HG03558 (cell line): Measurements from ENCODE around the gene PTMA.
"Not testable (repeated sequence)": the region's sequence is repeated elsewhere in the genome, so short reads cannot be mapped to it uniquely, and the experiment has no call there.

ENCODE experiments used
- ATAC-seq: cut with Tn5 transposase; IDR thresholded peaks from one replicate; pipeline ENCODE4 v1.9.1; 2021; ENCODE audit warnings: moderate number of reproducible peaks; ENCODE audit not compliant: unreplicated experiment; ENCODE audit errors: extremely low read depth

Gene PTMA

DNA sequence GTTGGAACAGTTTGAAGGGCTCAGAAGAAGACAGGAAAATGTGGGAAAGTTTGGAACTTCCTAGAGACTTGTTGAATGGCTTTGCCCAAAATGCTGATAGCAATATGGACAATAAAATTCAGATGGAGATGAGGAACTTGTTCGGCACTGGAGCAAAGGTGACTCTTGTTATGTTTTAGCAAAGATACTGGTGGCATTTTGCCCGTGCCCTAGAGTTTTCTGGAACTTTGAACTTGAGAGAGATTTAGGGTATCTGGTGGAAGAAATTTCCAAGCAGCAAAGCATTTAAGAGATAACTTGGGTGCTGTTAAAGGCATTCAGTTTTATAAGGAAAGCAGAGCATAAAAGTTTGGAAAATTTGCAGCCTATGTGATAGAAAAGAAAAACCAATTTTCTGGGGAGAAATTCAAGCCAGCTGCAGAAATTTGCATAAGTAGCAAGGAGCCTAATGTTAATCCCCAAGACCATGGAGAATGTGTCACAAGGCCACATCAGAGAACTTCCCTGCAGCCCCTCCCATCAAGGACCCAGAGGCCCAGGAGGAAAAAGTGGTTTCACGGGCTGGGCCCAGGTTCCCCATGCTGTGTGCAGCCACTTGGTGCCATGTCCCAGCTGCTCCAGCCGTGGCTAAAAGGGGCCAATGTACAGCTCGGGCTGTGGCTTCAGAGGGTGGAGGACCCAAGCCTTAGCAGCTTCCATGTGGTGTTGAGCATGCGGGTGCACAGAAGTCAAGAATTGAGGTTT lies 40.0 kb downstream of the PTMA start:
- ATAC-seq, result not testable (repeated sequence)

DNA sequence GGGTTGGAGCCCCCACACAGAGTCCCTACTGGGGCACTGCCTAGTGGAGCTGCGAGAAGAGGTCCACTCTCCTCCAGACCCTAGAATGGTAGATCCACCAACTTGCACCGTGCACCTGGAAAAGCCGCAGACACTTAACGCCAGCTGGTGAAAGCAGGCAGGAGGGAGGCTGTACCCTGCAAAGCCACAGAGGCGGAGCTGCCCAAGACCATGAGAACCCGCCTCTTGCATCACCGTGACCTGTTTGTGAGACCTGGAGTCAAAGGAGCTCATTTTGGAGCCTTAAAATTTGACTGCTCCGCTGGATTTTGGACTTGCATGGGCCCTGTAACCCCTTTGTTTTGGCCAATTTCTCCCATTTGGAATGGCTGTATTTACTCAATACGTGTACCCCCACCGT lies 40.7 kb downstream of the PTMA start:
- ATAC-seq, result not testable (repeated sequence)

DNA sequence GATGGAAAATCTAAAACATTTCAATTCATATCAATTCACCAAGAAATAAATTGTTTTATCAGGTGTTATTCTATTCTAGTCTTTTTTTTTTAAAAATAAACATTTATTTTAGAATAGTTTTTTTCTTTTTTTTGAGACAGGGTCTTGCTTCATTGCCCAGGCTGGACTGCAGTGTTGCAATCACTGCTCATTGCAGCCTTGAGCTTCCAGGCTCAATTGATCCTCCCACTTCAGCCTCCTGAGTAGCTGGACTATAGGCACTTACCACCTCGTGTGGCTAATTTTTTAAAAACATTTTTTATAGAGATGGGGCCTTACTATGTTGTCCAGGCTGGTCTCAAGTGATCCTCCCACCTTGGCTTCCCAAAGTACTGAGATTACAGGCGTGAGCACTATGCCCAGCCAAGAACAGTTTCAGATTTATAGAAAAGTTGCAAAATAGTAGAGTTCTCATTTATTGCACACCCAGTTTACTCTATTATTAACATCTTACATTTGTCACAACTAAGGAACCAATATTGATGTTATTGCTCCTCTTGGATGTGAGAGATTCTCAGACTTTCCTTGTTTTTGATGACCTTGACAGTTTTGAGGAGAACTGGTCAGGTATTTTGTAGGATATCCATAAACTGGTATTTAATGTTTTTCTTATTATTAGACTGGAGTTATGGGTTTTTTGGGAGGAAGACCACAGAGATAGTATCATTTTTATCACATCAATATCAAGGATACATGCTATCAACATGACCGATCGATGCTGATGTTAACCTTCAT lies 42.9 kb downstream of the PTMA start:
- ATAC-seq, result no peak

DNA sequence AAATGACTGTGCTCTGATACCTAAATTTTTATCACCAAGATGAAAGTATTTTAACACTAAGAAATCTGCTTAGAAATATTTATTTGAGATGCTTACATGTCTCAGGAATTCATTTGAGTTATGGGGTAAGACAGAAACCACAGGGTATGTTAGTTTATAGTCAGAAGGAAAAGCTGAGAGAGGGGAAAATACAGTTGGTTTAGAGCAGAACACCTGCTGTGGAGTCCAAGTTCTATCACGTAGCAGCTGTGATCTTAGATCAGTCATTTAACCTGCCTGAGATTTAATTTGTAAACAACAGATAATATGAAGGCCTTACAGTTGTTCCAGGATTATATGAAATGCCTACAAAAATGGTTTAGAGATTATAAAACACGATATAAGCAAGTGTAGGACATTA lies 43.7 kb downstream of the PTMA start:
- no peak for ATAC-seq

DNA sequence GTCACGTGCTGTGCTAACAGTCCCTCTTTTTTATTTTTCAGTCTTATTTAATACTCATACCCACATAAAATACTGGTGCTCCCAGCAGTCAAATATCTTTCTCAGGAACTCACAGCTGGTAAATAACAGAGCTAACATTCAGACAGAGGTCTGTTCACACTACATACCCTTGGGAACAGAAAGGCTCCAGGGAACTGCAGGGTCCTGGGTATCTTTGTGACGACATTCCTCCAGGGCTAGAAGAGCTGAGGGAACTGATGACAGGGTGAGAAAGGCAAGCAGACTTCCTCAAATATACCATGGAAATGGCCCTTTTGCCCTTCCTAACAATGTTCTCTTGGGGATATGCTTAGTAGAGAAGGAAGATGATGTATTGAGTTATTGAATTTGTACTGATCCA lies 53.4 kb downstream of the PTMA start:
- ATAC-seq, result no peak
